ENCODE results near the gene RER1.

Gene RER1

DNA sequence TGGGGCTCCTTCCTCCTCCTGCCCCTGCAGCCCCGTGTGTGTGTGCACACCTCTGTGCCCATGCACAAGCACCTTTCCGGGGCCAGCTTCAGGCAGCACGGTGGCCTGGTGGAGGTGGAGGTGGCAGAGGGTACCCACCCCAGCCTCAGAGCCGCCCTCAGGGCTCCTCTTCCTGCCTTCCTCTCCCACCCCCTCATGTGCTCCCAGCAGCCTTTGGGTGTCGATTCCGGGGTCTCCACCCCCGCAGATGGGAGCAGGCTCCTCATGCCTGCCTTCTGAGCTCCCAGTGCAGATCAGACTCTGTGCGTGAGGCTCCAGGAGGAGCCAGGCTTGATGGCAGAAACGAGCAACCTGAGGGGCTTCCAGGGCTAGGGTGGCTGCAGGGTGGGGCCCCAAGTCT, 55.2 kb downstream of the RER1 start:
- Mint-ChIP-seq H3K27me3 (no peaks in the 10 kb centered on the region), H3K36me3 (ENCODE audit: insufficient read depth) (peaks cover 3% of the 10 kb centered on the region), H3K4me3 (no peak overlapping the region), H3K4me1 (no peaks in the 10 kb centered on the region), H3K27ac (ENCODE audit: low read depth) (no peak overlapping the region), H3K9me3 (no peaks in the 10 kb centered on the region)
- DNase-seq (ENCODE audit: low spot score in 2 of 2) (no peak), ATAC-seq (replicated peaks; ENCODE audit: extremely low read depth, poor library complexity, severe bottlenecking) (no peak)

DNA sequence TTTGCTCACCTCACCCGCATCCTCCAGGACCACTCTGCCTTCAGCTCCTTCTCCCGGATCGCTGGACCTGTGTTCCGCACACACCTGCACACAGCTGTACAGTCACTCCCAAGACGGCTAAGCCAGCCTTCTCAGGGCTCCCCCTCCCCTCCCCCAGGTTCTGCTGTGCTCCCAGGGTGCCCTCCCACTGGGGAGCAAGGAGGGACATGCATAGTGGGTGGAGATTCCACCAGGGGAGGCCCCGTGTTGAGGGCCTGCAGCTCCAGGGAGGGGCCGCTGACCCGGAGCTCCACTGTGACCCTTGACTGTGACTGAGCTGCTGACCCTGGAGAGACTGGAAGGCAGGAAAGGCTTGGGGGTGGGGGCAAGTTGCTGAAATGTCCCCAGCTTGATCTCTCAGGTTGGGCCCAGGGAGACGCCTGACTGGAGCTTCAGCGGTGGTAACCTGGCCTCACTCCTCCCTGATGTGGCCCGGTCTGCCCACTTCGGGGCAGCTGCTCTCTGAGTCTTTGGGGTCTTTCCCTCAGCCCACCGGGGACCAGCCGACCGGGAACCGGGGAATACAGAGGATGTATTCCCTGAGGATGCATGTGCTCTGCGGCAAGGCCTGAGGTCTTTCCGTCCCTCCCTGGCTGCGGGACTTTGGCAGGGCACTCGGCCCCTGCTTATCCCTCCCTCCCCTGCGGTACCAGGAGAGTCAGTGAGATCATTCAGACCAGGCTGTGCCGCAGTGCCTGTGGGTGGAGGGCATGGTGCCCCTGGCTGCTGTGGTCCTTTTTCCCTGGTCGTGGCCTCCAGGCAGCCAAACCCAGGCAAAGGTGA, 55.8 kb downstream of the RER1 start:
- no peak for ATAC-seq (replicated peaks; ENCODE audit: extremely low read depth, poor library complexity, severe bottlenecking)
- H3K27ac Mint-ChIP-seq (ENCODE audit: low read depth) = no peak overlapping the region
- no peak overlapping the region for H3K4me3 Mint-ChIP-seq
- peaks cover 3% of the 10 kb centered on the region for H3K36me3 Mint-ChIP-seq (ENCODE audit: insufficient read depth)
- no peaks in the 10 kb centered on the region for H3K27me3 Mint-ChIP-seq
- no peaks in the 10 kb centered on the region for H3K9me3 Mint-ChIP-seq
- DNase-seq (ENCODE audit: low spot score in 2 of 2) = no peak
- H3K4me1 Mint-ChIP-seq = no peaks in the 10 kb centered on the region

DNA sequence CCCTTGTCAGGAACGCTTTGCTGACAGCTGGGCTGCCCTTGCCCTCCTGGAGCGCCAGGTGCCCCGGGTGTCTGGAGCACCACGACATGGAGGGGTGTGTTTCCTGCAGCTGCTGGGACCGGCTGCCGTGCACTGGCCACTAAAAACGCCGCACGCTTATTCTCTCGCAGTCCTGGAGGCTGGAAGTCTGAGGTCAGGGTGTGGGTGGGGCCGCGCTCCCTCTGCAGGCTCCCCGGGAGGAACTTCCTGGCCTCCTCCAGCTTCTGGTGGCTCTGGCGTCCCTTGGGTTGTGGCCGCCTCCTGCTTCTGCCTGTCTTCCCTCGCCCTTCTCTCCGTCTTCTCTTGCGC, 56.4 kb downstream of the RER1 start:
- Mint-ChIP-seq H3K9me3 (no peaks in the 10 kb centered on the region), H3K4me1 (no peaks in the 10 kb centered on the region), H3K27ac (ENCODE audit: low read depth) (no peak overlapping the region)

DNA sequence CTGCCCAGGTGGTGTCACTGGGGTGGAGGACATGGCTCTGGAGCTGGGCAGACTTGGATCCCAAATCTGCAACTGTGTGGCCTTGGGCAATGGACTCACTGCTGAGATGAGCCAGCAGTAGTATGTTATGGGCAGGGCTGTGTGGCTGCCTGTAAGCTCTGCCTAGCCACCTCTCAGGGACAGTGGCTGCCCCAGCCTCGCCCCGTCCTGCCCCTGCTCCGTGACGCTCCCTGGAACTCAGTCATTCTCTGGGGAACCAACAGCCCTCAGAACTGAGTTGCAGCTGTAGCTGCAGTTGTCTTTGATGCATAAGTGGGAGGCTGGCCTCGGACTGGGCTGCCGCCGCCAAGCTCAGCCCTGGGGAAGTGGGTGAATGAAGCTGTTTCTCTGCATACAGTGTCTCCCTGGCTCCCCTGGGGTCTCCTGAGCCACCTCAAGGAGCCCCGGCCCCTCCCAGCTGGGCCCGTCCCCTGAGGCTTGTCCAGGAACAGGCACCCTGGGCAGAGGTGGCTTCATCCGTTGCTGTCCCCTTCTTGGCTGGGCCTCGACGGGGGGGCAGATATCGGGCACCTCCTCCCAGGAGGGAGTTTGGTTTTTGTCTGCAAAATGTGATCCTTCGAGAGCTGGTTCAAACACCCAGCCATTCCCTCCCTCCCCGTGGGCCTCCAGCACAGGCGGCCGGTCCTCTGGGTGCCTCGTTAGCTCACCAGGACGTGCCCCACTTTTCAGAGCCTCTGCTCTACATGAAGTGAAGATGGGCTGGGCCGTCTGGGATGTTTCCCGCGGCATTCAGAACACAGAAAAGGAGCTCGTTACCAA, 58.2 kb downstream of the RER1 start:
- Mint-ChIP-seq H3K9me3 (no peaks in the 10 kb centered on the region), H3K27me3 (no peaks in the 10 kb centered on the region), H3K27ac (ENCODE audit: low read depth) (no peak overlapping the region), H3K4me1 (no peaks in the 10 kb centered on the region), H3K36me3 (ENCODE audit: insufficient read depth) (peaks cover 1% of the 10 kb centered on the region), H3K4me3 (no peak overlapping the region)
- no peak for ATAC-seq (replicated peaks; ENCODE audit: extremely low read depth, poor library complexity, severe bottlenecking)
- DNase-seq (ENCODE audit: low spot score in 2 of 2) = no peak

More for the DNA sequence above, 56.4 kb downstream of the RER1 start:
- DNase-seq (ENCODE audit: low spot score in 2 of 2) (no peak), ATAC-seq (replicated peaks; ENCODE audit: extremely low read depth, poor library complexity, severe bottlenecking) (no peak)
- H3K4me3 Mint-ChIP-seq = no peak overlapping the region
- H3K36me3 Mint-ChIP-seq (ENCODE audit: insufficient read depth) = peaks cover 1% of the 10 kb centered on the region
- no peaks in the 10 kb centered on the region for H3K27me3 Mint-ChIP-seq

DNA sequence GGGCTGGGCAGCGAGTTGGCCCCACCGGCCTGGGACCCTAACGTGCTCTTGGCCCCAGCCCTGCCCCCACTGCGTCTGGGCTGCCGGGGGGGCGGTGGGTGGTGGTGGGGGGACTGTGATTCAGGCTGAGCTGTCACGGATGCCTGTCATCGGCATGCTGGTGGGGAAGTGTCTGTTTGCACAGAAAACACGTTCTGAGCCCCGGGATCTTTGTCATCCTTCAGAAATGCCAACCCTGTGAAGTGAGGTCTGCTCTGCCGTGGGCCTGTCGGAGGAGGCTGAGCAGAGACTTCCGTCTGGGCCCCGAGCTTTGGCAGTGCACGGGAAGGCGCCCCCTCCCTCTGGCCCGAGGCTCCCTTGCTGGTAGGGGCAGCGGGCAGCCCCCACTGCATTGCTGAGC, 60.1 kb downstream of the RER1 start:
- Mint-ChIP-seq H3K27me3 (no peaks in the 10 kb centered on the region), H3K4me3 (no peak overlapping the region), H3K27ac (ENCODE audit: low read depth) (no peak overlapping the region), H3K36me3 (ENCODE audit: insufficient read depth) (no peaks in the 10 kb centered on the region), H3K4me1 (no peaks in the 10 kb centered on the region), H3K9me3 (no peaks in the 10 kb centered on the region)
- ATAC-seq (replicated peaks; ENCODE audit: extremely low read depth, poor library complexity, severe bottlenecking) = no peak
- DNase-seq (ENCODE audit: low spot score in 2 of 2) = no peak

DNA sequence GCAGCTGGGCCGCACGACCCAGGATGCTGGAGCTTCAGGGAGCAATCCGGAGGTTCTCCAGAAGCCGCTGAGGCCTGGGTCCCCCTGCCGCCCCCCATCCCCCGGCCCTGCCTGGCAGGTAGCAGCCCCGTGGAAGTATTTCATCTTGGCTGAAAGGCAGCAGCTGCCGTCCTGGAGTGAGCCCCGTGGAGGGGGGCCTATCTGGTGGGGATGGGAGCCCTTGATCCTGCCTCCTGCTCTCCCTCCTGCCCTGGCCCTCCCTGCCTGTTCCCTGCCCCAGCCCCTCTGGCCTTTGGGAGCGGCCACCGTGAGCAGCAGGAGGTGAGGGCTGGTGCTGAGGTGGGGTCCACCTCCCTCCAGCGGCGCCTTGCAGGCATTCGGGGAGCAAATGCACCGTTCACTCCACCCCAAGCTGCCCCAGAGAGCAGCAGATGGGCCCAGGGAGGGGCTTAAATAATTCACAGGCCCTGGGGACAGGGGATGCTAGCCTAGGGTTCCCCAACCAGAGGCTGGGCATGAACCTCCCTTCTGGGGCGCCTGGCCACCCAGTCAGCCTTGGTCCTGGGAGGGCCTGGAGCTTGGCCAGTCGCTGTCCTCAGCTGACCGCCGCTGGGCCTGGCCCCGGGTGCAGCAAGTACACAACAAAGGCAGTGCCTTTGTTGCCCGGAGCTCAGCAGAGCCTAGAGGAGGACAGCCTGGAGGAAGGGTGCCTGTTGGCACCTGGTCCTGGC, 60.7 kb downstream of the RER1 start:
- no peak overlapping the region for H3K4me3 Mint-ChIP-seq
- ATAC-seq (replicated peaks; ENCODE audit: extremely low read depth, poor library complexity, severe bottlenecking) = no peak
- H3K4me1 Mint-ChIP-seq = no peaks in the 10 kb centered on the region
- H3K27me3 Mint-ChIP-seq = no peaks in the 10 kb centered on the region
- H3K36me3 Mint-ChIP-seq (ENCODE audit: insufficient read depth) = no peaks in the 10 kb centered on the region
- no peak for DNase-seq (ENCODE audit: low spot score in 2 of 2)
- H3K27ac Mint-ChIP-seq (ENCODE audit: low read depth) = no peak overlapping the region
- no peaks in the 10 kb centered on the region for H3K9me3 Mint-ChIP-seq

DNA sequence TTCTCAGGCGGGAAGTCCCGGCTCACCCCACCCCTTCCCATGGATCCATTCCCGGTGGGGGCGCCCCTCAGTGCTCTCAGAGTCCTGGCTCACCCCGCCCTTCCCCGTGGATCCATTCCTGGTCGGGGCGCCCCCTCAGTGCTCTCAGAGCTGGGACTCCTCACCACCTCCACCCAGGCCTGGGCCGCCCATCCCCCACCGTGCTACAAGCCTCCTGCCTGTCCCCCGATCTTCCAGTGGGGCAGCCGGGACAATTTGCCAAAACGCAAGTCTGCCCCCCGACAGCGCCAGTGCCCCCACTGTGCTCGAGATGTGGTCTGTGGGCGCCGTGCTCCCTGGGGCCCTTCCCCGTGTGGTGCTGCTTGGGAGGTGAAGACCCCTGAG, 61.3 kb downstream of the RER1 start:
- Mint-ChIP-seq H3K27ac (ENCODE audit: low read depth) (no peak overlapping the region), H3K4me3 (no peak overlapping the region)

DNA sequence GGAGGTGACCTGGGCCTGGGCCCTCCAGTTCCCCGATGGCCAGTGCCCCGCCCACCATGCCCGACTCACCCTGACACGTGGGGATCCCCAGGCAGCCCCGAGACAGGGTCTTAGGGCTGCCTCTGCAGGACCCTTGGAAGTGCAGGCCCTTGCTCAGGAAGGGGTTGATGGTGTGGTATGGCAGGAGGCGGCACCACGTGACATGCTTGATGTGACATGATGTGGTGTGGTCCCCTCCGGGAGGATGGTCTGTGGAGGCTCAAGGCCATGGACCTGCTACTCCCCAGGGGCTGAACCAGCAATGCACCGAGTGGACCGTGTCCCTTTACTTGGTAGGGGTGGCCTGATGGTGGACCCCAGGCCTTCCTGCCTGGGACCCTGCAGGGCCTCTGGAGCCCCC, 62.6 kb downstream of the RER1 start:
- no peak for DNase-seq (ENCODE audit: low spot score in 2 of 2)
- Mint-ChIP-seq H3K4me1 (no peaks in the 10 kb centered on the region), H3K36me3 (ENCODE audit: insufficient read depth) (no peaks in the 10 kb centered on the region), H3K4me3 (no peak overlapping the region), H3K27me3 (no peaks in the 10 kb centered on the region), H3K9me3 (no peaks in the 10 kb centered on the region), H3K27ac (ENCODE audit: low read depth) (no peak overlapping the region)
- no peak for ATAC-seq (replicated peaks; ENCODE audit: extremely low read depth, poor library complexity, severe bottlenecking)

More for the DNA sequence above, 61.3 kb downstream of the RER1 start:
- Mint-ChIP-seq H3K4me1 (no peaks in the 10 kb centered on the region), H3K27me3 (no peaks in the 10 kb centered on the region), H3K36me3 (ENCODE audit: insufficient read depth) (no peaks in the 10 kb centered on the region), H3K9me3 (no peaks in the 10 kb centered on the region)
- DNase-seq (ENCODE audit: low spot score in 2 of 2) = no peak
- ATAC-seq (replicated peaks; ENCODE audit: extremely low read depth, poor library complexity, severe bottlenecking) = no peak

Data from central memory CD8-positive, alpha-beta T cell (primary cell).